Sigmoid colon (tissue), 7 donors: Measurements from ENCODE around the gene MAGEA9. TPM values are rescaled to one million over a fixed set of nuclear protein-coding genes. Genes with fewer than 3 reads are reported as not detected.
"Not testable (repeated sequence)": the region's sequence is repeated elsewhere in the genome, so short reads cannot be mapped to it uniquely, and the experiment has no call there.

Experiments used
- DNase-seq: peaks from one replicate; pipeline ENCODE4 v3.0.0-alpha.2; 2019
- H3K27ac ChIP-seq, 4 donors: fragments of 200-600 bp; sonication (generic); one replicate each; pipeline ENCODE4 v1.5.1; 2016 to 2019; ENCODE audit warnings: mild to moderate bottlenecking in 1 of 4
- H3K27me3 ChIP-seq, 3 donors: fragments of 200-600 bp; sonication (generic); one replicate each; pipeline ENCODE4 v1.5.1; 2019; ENCODE audit warnings: mild to moderate bottlenecking in 1 of 3
- H3K36me3 ChIP-seq, 4 donors: fragments of 200-600 bp; sonication (generic); one replicate each; pipeline ENCODE4 v1.5.1; 2016 to 2019
- H3K4me1 ChIP-seq, 4 donors: fragments of 200-600 bp; sonication (generic); one replicate each; pipeline ENCODE4 v1.5.1; 2017 to 2019
- H3K4me3 ChIP-seq, 4 donors: fragments of 200-600 bp; sonication (generic); one replicate each; pipeline ENCODE4 v1.5.1; 2017 to 2019; ENCODE audit warnings: mild to moderate bottlenecking in 2 of 4, moderate library complexity in 1 of 4
- H3K9me3 ChIP-seq, 4 donors: fragments of 200-600 bp in 3 of 4; sonication (generic) in 3 of 4; one replicate each; pipeline versions ENCODE4 v1.5.1 to v1.6.1; 2013 to 2019
- EP300 ChIP-seq, 4 donors: sonication (generic); formaldehyde crosslinking; IDR thresholded peaks; one replicate each; pipeline ENCODE4 v1.6.1; 2017; ENCODE audit warnings: antibody characterized with exemption in 4 of 4
- POLR2A ChIP-seq, 2 donors: fragments of 450-650 bp; IDR thresholded peaks; one replicate each; pipeline ENCODE4 v1.6.1; 2016; ENCODE audit warnings: antibody characterized with exemption in 2 of 2, mild to moderate bottlenecking in 2 of 2, moderate library complexity in 2 of 2
- POLR2AphosphoS5 ChIP-seq, 4 donors: sonication (generic); formaldehyde crosslinking; IDR thresholded peaks; one replicate each; pipeline ENCODE4 v1.6.1; 2017; ENCODE audit warnings: antibody characterized with exemption in 4 of 4
- WGBS, 2 donors: extraction: QIAGEN DNeasy Blood & Tissue Kit; methylation state at CpG; one replicate each; pipeline ENCODE4 v1.1.7; 2013; 5-methylcytosine and 5-hydroxymethylcytosine counted together
- intact Hi-C: fragments of 100-400 bp; cut with DNase I; formaldehyde crosslinking; loops from one replicate; pipeline ENCODE4 v1.15.1; 2023
- polyA plus RNA-seq, 3 donors: library from polyadenylated mRNA; stranded (reverse); fragments of 200-250 nt; gene quantifications; one replicate each; pipeline ENCODE4 v1.2.3, GENCODE V29; 2013
- total RNA-seq, 4 donors: library from RNA; depleted of rRNA; stranded (reverse); fragments of >200 nt; gene quantifications; one replicate each; pipeline ENCODE4 v1.1.0, GENCODE V29; 2016
- TF ChIP-seq, protein P1 (sequence below), 4 experiments: fragments of 450-650 bp in 3 of 4; fragments of 200-600 bp in 1 of 4; IDR thresholded peaks; one replicate each; pipeline ENCODE4 v1.5.1; 2016 to 2019; ENCODE audit warnings: antibody characterized with exemption in 4 of 4, mild to moderate bottlenecking in 3 of 4, moderate library complexity in 2 of 4
- donor health status: healthy with polysubstance abuse.
- donor health status: Bipolar disorder and iron deficiency.
- donor health status: healthy.

Gene MAGEA9, protein sequence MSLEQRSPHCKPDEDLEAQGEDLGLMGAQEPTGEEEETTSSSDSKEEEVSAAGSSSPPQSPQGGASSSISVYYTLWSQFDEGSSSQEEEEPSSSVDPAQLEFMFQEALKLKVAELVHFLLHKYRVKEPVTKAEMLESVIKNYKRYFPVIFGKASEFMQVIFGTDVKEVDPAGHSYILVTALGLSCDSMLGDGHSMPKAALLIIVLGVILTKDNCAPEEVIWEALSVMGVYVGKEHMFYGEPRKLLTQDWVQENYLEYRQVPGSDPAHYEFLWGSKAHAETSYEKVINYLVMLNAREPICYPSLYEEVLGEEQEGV
- total RNA-seq: not detected
- not detected for polyA plus RNA-seq

GRCh38 chrX:149781727-149782126 lies at the start of gene MAGEA9:
TSS of gene MAGEA9 (plus strand) at chrX:149781930. CDS start at chrX:149786211, 4,281 bp downstream.
- H3K27me3 ChIP-seq, H3K27ac ChIP-seq, H3K9me3 ChIP-seq, H3K4me1 ChIP-seq, DNase-seq, H3K36me3 ChIP-seq, intact Hi-C loops, H3K4me3 ChIP-seq: not testable (repeated sequence)
- no CpG with 5 or more reads among the region's 14 CpGs for WGBS, 2 donors

DNA sequence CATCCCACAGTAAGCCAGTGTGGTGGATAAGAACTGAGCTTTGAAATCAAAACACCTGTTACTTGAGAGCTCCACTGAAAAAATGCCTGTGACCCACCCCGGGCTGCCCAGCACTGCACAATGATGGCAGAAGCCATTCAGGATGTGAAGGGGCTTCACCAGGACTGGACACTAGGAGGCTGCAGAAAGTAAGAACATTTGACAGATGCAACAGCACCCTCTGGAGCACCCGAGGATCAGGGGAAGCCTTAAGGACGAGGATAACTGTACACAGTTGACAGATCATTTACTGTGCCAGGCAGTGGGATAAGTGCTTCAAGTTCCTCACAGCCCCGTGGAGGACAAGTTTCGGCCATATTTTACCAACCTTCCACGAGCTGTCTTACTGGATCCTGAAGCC lies 39.5 kb upstream of the MAGEA9 start:
- intact Hi-C loops, DNase-seq, H3K27me3 ChIP-seq, H3K9me3 ChIP-seq, H3K27ac ChIP-seq, H3K4me1 ChIP-seq, H3K4me3 ChIP-seq, H3K36me3 ChIP-seq: not testable (repeated sequence)
- 86% methylated on average over 1 of the region's 6 CpGs; no CpG with 5 or more reads in 1 of the 2 donors for WGBS, 2 donors

GRCh38 chrX:149746390-149747007 lies 35.2 kb upstream of the MAGEA9 start:
- intact Hi-C loops: not testable (repeated sequence)

GRCh38 chrX:149757206-149758067 lies 24.3 kb upstream of the MAGEA9 start:
- no peaks in the 10 kb centered on the region for H3K9me3 ChIP-seq
- no peak overlapping the region for H3K4me3 ChIP-seq
- no peaks in the 10 kb centered on the region for H3K4me1 ChIP-seq
- no peaks in the 10 kb centered on the region for H3K36me3 ChIP-seq
- TF ChIP-seq, protein P1, sequence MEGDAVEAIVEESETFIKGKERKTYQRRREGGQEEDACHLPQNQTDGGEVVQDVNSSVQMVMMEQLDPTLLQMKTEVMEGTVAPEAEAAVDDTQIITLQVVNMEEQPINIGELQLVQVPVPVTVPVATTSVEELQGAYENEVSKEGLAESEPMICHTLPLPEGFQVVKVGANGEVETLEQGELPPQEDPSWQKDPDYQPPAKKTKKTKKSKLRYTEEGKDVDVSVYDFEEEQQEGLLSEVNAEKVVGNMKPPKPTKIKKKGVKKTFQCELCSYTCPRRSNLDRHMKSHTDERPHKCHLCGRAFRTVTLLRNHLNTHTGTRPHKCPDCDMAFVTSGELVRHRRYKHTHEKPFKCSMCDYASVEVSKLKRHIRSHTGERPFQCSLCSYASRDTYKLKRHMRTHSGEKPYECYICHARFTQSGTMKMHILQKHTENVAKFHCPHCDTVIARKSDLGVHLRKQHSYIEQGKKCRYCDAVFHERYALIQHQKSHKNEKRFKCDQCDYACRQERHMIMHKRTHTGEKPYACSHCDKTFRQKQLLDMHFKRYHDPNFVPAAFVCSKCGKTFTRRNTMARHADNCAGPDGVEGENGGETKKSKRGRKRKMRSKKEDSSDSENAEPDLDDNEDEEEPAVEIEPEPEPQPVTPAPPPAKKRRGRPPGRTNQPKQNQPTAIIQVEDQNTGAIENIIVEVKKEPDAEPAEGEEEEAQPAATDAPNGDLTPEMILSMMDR (IDR thresholded peaks at IDR 0.05): no peak
- TF ChIP-seq POLR2A (IDR thresholded peaks at IDR 0.05) (no peak), POLR2AphosphoS5 (IDR thresholded peaks at IDR 0.05) (no peak), EP300 (IDR thresholded peaks at IDR 0.05) (no peak)
- intact Hi-C loops: no loop called here
- WGBS, 2 donors: 80 to 91% methylated on average over 8 of the region's 8 CpGs
- DNase-seq: no peak
- H3K27ac ChIP-seq: no peak overlapping the region
- H3K27me3 ChIP-seq: no peaks in the 10 kb centered on the region

More at GRCh38 chrX:149746390-149747007, 35.2 kb upstream of the MAGEA9 start:
- H3K36me3 ChIP-seq, DNase-seq, H3K4me1 ChIP-seq, H3K27ac ChIP-seq, H3K9me3 ChIP-seq, H3K27me3 ChIP-seq, H3K4me3 ChIP-seq: not testable (repeated sequence)
- 55 to 88% methylated on average over 2 of the region's 6 CpGs for WGBS, 2 donors

DNA sequence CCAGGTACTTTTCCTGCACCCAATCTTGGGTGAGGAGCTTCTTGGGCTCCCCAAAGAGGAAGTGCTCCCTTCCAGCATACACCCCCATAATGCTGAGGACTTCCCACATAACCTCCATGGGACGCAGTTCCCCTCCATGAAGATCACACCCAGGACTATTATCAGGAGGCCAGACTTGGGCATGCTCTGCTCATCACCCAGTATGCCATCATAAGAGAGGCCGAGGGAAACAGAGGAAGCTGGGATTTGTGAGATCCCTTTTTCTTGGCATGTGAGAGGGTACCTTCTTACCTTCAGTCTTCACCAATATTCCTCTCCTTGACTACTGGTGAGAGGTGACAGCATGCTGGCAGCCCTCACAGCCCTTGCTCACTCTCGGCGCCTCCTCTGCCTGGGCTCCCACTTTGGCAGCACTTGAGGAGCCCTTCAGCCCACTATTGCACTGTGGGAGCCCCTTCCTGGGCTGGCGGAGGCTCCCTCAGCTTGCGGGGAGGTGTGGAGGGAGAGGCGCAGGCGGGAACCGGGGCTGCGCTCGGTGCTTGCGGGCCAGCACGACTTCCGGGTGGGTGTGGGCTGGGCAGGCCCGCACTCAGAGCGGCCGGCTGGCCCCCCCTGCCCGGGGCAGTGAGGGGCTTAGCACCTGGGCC lies 23.5 kb upstream of the MAGEA9 start:
- Histone ChIP-seq H3K4me3 (no peak overlapping the region), H3K9me3 (no peaks in the 10 kb centered on the region), H3K27ac (no peak overlapping the region), H3K27me3 (no peaks in the 10 kb centered on the region), H3K36me3 (no peaks in the 10 kb centered on the region), H3K4me1 (no peaks in the 10 kb centered on the region)
- intact Hi-C loops: no loop called here
- TF ChIP-seq EP300 (IDR thresholded peaks at IDR 0.05) (no peak), POLR2A (IDR thresholded peaks at IDR 0.05) (no peak), POLR2AphosphoS5 (IDR thresholded peaks at IDR 0.05) (no peak)
- TF ChIP-seq, protein P1 (IDR thresholded peaks at IDR 0.05): no peak
- DNase-seq: no peak
- WGBS, 2 donors: 95% methylated on average over 18 of the region's 18 CpGs

DNA sequence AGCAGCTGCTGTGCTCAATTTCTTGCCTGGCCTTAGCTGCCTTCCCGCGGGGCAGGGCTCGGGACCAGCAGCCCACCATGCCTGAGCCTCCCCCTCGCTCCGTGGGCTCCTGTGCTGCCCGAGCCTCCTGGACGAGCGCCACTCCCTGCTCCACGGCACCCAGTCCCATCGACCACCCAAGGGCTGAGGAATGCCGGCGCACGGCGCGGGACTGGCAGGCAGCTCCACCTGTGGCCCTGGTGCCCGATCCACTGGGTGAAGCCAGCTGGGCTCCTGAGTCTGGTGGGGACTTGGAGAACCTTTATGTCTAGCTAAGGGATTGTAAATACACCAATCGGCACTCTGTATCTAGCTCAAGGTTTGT lies 23.0 kb upstream of the MAGEA9 start:
- peak; percentile 57 for DNase-seq
- intact Hi-C loops, H3K4me1 ChIP-seq, H3K27me3 ChIP-seq, H3K36me3 ChIP-seq, H3K4me3 ChIP-seq, H3K27ac ChIP-seq, H3K9me3 ChIP-seq: not testable (repeated sequence)
- WGBS, 2 donors: 91 to 96% methylated on average over 16 of the region's 17 CpGs
